Activated naive CD4-positive, alpha-beta T cell (primary cell): ENCODE data around the gene ADIPOR2.

Source experiments
- DNase-seq, 4 experiments: peaks; one replicate each; lab custom pipeline; 2025; lab: John Stamatoyannopoulos, UW

The ADIPOR2 gene

GRCh38 chr12:1773937-1774655 lies 83.2 kb downstream of the ADIPOR2 start:
- DNase-seq, result no peak

GRCh38 chr12:1776170-1776921 lies 85.5 kb downstream of the ADIPOR2 start:
- no peak for DNase-seq

GRCh38 chr12:1777798-1778197 lies 86.9 kb downstream of the ADIPOR2 start:
- DNase-seq, result no peak

GRCh38 chr12:1778911-1779310 lies 88.0 kb downstream of the ADIPOR2 start:
- no peak for DNase-seq

GRCh38 chr12:1779783-1780182 lies 88.9 kb downstream of the ADIPOR2 start:
- DNase-seq, result no peak

- no peak for DNase-seq
These were observed 90.9 kb downstream of the ADIPOR2 start for GRCh38 chr12:1781772-1782171.

GRCh38 chr12:1782215-1782614 lies 91.3 kb downstream of the ADIPOR2 start:
- DNase-seq, result no peak

GRCh38 chr12:1787714-1788113 lies 96.8 kb downstream of the ADIPOR2 start:
- DNase-seq, result no peak

GRCh38 chr12:1790444-1790843 lies 99.6 kb downstream of the ADIPOR2 start:
- no peak for DNase-seq

GRCh38 chr12:1791104-1791841 lies 100.4 kb downstream of the ADIPOR2 start:
- DNase-seq, result peak in 2 of 4 experiments; percentile 36 to 56

- DNase-seq, result no peak
These were observed 101.5 kb downstream of the ADIPOR2 start for GRCh38 chr12:1792406-1792805.

GRCh38 chr12:1793426-1794210 lies 102.7 kb downstream of the ADIPOR2 start:
- no peak for DNase-seq

- DNase-seq, result no peak
These were observed 103.7 kb downstream of the ADIPOR2 start for GRCh38 chr12:1794440-1795090.

GRCh38 chr12:1795221-1795784 lies 104.4 kb downstream of the ADIPOR2 start:
- no peak for DNase-seq

- DNase-seq, result peak; percentile 78 to 93 (median 88)
These were observed 105.1 kb downstream of the ADIPOR2 start for GRCh38 chr12:1795785-1796514.

GRCh38 chr12:1796515-1797010 lies 105.7 kb downstream of the ADIPOR2 start:
- peak in 1 of 4 experiments; percentile 46 for DNase-seq

GRCh38 chr12:1797011-1797901 lies 106.4 kb downstream of the ADIPOR2 start:
- DNase-seq, result peak in 2 of 4 experiments; percentile 33 to 44

- no peak for DNase-seq
These were observed 107.2 kb downstream of the ADIPOR2 start for GRCh38 chr12:1797991-1798640.

GRCh38 chr12:1798641-1799020 lies 107.8 kb downstream of the ADIPOR2 start:
- DNase-seq, result no peak
